IMR-90 (cell line): ENCODE results near the gene ETV6. TPM values are rescaled to one million over a fixed set of nuclear protein-coding genes. Genes with fewer than 3 reads are reported as not detected.

Source experiments
- ATAC-seq: fragments of 200-7000 bp; cut with Tn5 transposase; 2 replicates; pipeline ENCODE4 v1.9.1; 2020; ENCODE audit warnings: low read depth, mild to moderate bottlenecking, moderate library complexity
- BruUV-seq: library from RNA; stranded (reverse); fragments of 400-500 nt; replicated peaks from 2 replicates; lab custom pipeline; 2021; lab: Mats Ljungman, UMichigan
- CTCF ChIA-PET: fragments of 300-600 bp; formaldehyde crosslinking; extraction: SDS; loops from one replicate; lab custom pipeline; 2021; ENCODE audit warnings: antibody characterized with exemption; lab: Yijun Ruan, JAX
- POLR2A ChIA-PET: fragments of 300-600 bp; sonication (Branson Sonifier 250); formaldehyde crosslinking; loops from one replicate; lab custom pipeline; 2022; ENCODE audit warnings: antibody characterized with exemption; ENCODE audit not compliant: unreplicated experiment; lab: Charles Lee
- DNase-seq: peaks from one replicate; pipeline ENCODE4 v3.0.0; 2013
- H2AFZ ChIP-seq: replicated peaks from 2 replicates; pipeline ENCODE3; 2013; ENCODE audit warnings: low read length, mild to moderate bottlenecking; ENCODE audit not compliant: poor library complexity
- H2AK5ac ChIP-seq: 2 replicates; pipeline ENCODE4 v1.6.1; 2013; ENCODE audit warnings: low read depth, low read length, inconsistent platforms
- H2AK9ac ChIP-seq: replicated peaks from 2 replicates; pipeline ENCODE3; 2013; ENCODE audit warnings: mild to moderate bottlenecking, low read depth, low read length, moderate library complexity; ENCODE audit not compliant: poor library complexity
- H2BK120ac ChIP-seq: 2 replicates; pipeline ENCODE4 v1.6.1; 2013; ENCODE audit warnings: low read depth, low read length, inconsistent platforms
- H2BK15ac ChIP-seq: 3 replicates; pipeline ENCODE4 v1.6.1; 2013; ENCODE audit warnings: low read depth, low read length, inconsistent platforms
- H2BK20ac ChIP-seq: 2 replicates; pipeline ENCODE4 v1.6.1; 2013; ENCODE audit warnings: low read depth, mild to moderate bottlenecking, inconsistent platforms, low read length, moderate library complexity
- H2BK5ac ChIP-seq: 2 replicates; pipeline ENCODE4 v1.6.1; 2013; ENCODE audit warnings: mild to moderate bottlenecking, low read depth, low read length, inconsistent platforms; ENCODE audit not compliant: poor library complexity, severe bottlenecking
- H3K14ac ChIP-seq: replicated peaks from 2 replicates; pipeline ENCODE4 v1.6.1; 2013; ENCODE audit warnings: low read depth, low read length, inconsistent platforms
- H3K18ac ChIP-seq: 2 replicates; pipeline ENCODE4 v1.6.1; 2013; ENCODE audit warnings: low read depth, low read length, control low read depth
- H3K23ac ChIP-seq: 2 replicates; pipeline ENCODE4 v1.6.1; 2013; ENCODE audit warnings: low read depth, low read length, inconsistent platforms
- H3K27ac ChIP-seq: 2 replicates; pipeline ENCODE4 v1.5.1; 2013; ENCODE audit warnings: mild to moderate bottlenecking, control low read depth, low read length; ENCODE audit not compliant: insufficient read depth
- H3K27me3 ChIP-seq: 2 replicates; pipeline ENCODE4 v1.6.1; 2013; ENCODE audit warnings: low read length; ENCODE audit not compliant: control insufficient read depth, insufficient read depth
- H3K36me3 ChIP-seq: 2 replicates; pipeline ENCODE4 v1.6.1; 2013; ENCODE audit warnings: low read length, mixed read lengths; ENCODE audit not compliant: control insufficient read depth, insufficient read depth
- H3K4ac ChIP-seq: 2 replicates; pipeline ENCODE4 v1.6.1; 2013; ENCODE audit warnings: low read depth, low read length, inconsistent platforms
- H3K4me1 ChIP-seq: 2 replicates; pipeline ENCODE4 v1.6.1; 2013; ENCODE audit warnings: low read length, mixed read lengths; ENCODE audit not compliant: control insufficient read depth, insufficient read depth
- H3K4me2 ChIP-seq: 2 replicates; pipeline ENCODE4 v1.6.1; 2013; ENCODE audit warnings: low read depth, mild to moderate bottlenecking, control low read depth, low read length, moderate library complexity
- H3K4me3 ChIP-seq: 2 replicates; pipeline ENCODE4 v1.5.1; 2013; ENCODE audit warnings: low read depth, mild to moderate bottlenecking, control low read depth, low read length, moderate library complexity; ENCODE audit not compliant: insufficient read depth
- H3K56ac ChIP-seq: 2 replicates; pipeline ENCODE4 v1.6.1; 2013; ENCODE audit warnings: low read length, inconsistent platforms; ENCODE audit not compliant: insufficient read depth; ENCODE audit errors: extremely low read depth
- H3K79me1 ChIP-seq, 2 experiments: 2 replicates each; pipeline ENCODE4 v1.6.1; 2013; ENCODE audit warnings: low read length in 2 of 2, inconsistent platforms in 1 of 2, low read depth in 1 of 2
- H3K9ac ChIP-seq: 2 replicates; pipeline ENCODE4 v1.6.1; 2013; ENCODE audit warnings: low read depth, low read length, control low read depth
- H3K9me1 ChIP-seq: 2 replicates; pipeline ENCODE4 v1.6.1; 2013; ENCODE audit warnings: low read length, inconsistent platforms; ENCODE audit not compliant: insufficient read depth
- H3K9me3 ChIP-seq: 2 replicates; pipeline ENCODE4 v1.6.1; 2013; ENCODE audit warnings: low read length; ENCODE audit not compliant: control insufficient read depth, insufficient read depth
- H4K20me1 ChIP-seq: 2 replicates; pipeline ENCODE4 v1.6.1; 2013; ENCODE audit warnings: low read length, inconsistent platforms; ENCODE audit not compliant: insufficient read depth
- H4K5ac ChIP-seq: 2 replicates; pipeline ENCODE4 v1.6.1; 2013; ENCODE audit warnings: mild to moderate bottlenecking, low read depth, low read length, control low read depth
- H4K8ac ChIP-seq, 2 experiments: 2 replicates each; pipeline ENCODE4 v1.6.1; 2013; ENCODE audit warnings: low read depth in 2 of 2, low read length in 2 of 2, control low read depth in 1 of 2, inconsistent platforms in 1 of 2
- H4K91ac ChIP-seq: 2 replicates; pipeline ENCODE4 v1.6.1; 2013; ENCODE audit warnings: low read depth, low read length, inconsistent platforms; ENCODE audit not compliant: insufficient read depth
- ELK1 ChIP-seq: fragments of 150-350 bp; IDR thresholded peaks from 2 replicates; pipeline ENCODE4 v1.6.1; 2016; ENCODE audit warnings: low read depth, mild to moderate bottlenecking, low read length, moderate library complexity, borderline replicate concordance
- MAFK ChIP-seq: IDR thresholded peaks from 2 replicates; pipeline ENCODE4 v1.6.1; 2012; ENCODE audit warnings: low read depth, low read length, improper control_type of control experiment
- WGBS, 2 experiments: methylation state at CpG; one replicate each; pipeline versions ENCODE4 v1.1.5 to v1.1.7; 2013; ENCODE audit warnings: missing lambda C conversion rate in 2 of 2; ENCODE audit not compliant: insufficient read length in 1 of 2; ENCODE audit errors: extremely low coverage in 2 of 2; 5-methylcytosine and 5-hydroxymethylcytosine counted together
- dilution Hi-C: fragments of 300-500 bp; cut with HindIII; formaldehyde crosslinking; loops from one replicate; pipeline ENCODE4 v1.14.3; 2018; ENCODE audit warnings: low sequenced_read_pairs; ENCODE audit not compliant: unreplicated experiment
- in situ Hi-C: fragments of 300-500 bp; cut with MboI; formaldehyde crosslinking; loops from 3 replicates; pipeline ENCODE4 v1.14.3; 2019; ENCODE audit warnings: low sequenced_read_pairs, inconsistent platforms, mixed read lengths
- intact Hi-C: fragments of 100-400 bp; cut with micrococcal nuclease; formaldehyde crosslinking; loops from 2 replicates; pipeline ENCODE4 v1.10.0; 2022
- polyA plus RNA-seq, 3 experiments: library from polyadenylated mRNA; depleted of rRNA; stranded (reverse); fragments of >200 nt; gene quantifications; 2 replicates each; pipeline ENCODE4 v1.2.3, GENCODE V29; 2012; ENCODE audit warnings: low replicate concordance in 1 of 3
- total RNA-seq: library from RNA; depleted of rRNA; stranded (reverse); fragments of >200 nt; gene quantifications from 2 replicates; pipeline ENCODE4 v1.2.3, GENCODE V29; 2012

Gene ETV6
- total and polyA plus RNA-seq, 2 of the 4 experiments (the other 2 are of a cell fraction) = 8.4 to 9.9 TPM

- dilution Hi-C loops (no loop called here), intact Hi-C loops (no loop called here), in situ Hi-C loops (no loop called here)
- Histone ChIP-seq H4K8ac (no peak overlapping the region), H3K4ac (no peak overlapping the region), H2BK5ac (no peak overlapping the region), H3K27ac (no peak overlapping the region), H3K23ac (no peak overlapping the region), H3K9ac (no peak overlapping the region), H3K79me1 (no peaks in the 10 kb centered on the region), H3K4me2 (no peak overlapping the region), H2AK5ac (no peak overlapping the region), H4K5ac (no peak overlapping the region), H2BK20ac (no peak overlapping the region), H4K91ac (no peak overlapping the region), H3K18ac (no peak overlapping the region), H3K36me3 (no peaks in the 10 kb centered on the region), H3K4me3 (no peak overlapping the region), H3K4me1 (no peaks in the 10 kb centered on the region), H2BK15ac (no peak overlapping the region), H2AFZ (no peak overlapping the region), H3K27me3 (peaks cover 18% of the 10 kb centered on the region), H3K14ac (no peak overlapping the region), H3K9me3 (no peaks in the 10 kb centered on the region), H3K56ac (no peak overlapping the region), H2AK9ac (no peak overlapping the region), H3K9me1 (no peaks in the 10 kb centered on the region), H4K20me1 (no peaks in the 10 kb centered on the region), H2BK120ac (no peak overlapping the region)
- no CpG with 5 or more reads among the region's 1 CpG for WGBS, 2 experiments
- CTCF ChIA-PET = no interaction called here
- peak; percentile 41 for TF ChIP-seq MAFK
- no peak for TF ChIP-seq ELK1
- no TSS peak for BruUV-seq
- DNase-seq = no peak
- no peak for ATAC-seq
- POLR2A ChIA-PET = no interaction called here
Observed at GRCh38 chr12:11916113-11916512, 266.6 kb downstream of the ETV6 start.
